WI38 (cell line): ENCODE measurements around the gene FAXC.

Experiments used
- H3K4me3 ChIP-seq: 2 replicates; pipeline ENCODE4 v1.5.1; 2011; ENCODE audit warnings: low read depth, mild to moderate bottlenecking, control low read depth, low read length
- TF ChIP-seq, protein P1 (sequence below): IDR thresholded peaks from 2 replicates; pipeline ENCODE4 v1.5.1; 2012; ENCODE audit warnings: low read depth, mild to moderate bottlenecking, control low read depth, low read length

Gene FAXC

GRCh38 chr6:99250476-99250875, 99.0 kb downstream of the FAXC start:
- no peak overlapping the region for H3K4me3 ChIP-seq
- TF ChIP-seq, protein P1, sequence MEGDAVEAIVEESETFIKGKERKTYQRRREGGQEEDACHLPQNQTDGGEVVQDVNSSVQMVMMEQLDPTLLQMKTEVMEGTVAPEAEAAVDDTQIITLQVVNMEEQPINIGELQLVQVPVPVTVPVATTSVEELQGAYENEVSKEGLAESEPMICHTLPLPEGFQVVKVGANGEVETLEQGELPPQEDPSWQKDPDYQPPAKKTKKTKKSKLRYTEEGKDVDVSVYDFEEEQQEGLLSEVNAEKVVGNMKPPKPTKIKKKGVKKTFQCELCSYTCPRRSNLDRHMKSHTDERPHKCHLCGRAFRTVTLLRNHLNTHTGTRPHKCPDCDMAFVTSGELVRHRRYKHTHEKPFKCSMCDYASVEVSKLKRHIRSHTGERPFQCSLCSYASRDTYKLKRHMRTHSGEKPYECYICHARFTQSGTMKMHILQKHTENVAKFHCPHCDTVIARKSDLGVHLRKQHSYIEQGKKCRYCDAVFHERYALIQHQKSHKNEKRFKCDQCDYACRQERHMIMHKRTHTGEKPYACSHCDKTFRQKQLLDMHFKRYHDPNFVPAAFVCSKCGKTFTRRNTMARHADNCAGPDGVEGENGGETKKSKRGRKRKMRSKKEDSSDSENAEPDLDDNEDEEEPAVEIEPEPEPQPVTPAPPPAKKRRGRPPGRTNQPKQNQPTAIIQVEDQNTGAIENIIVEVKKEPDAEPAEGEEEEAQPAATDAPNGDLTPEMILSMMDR, result no peak

DNA sequence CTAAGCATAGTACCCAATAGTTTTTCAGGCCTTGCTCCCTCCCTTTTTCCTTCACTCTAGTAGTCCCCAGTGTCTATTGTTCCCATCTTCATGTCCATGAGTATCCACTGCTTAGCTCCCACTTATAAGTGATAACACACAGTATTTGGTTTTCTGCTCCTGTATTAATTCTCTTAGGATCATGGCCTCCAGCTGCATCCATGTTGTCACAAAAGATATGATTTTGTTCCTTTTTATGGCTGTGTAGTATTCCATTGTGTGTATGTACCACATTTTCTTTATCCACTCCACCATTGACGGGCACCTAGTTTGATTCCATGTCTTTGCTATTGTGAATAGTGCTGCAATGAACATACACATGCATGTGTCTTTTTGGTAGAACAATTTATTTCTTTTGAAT, 102.9 kb downstream of the FAXC start:
- H3K4me3 ChIP-seq, result no peak overlapping the region

GRCh38 chr6:99241905-99242534, 107.5 kb downstream of the FAXC start:
- H3K4me3 ChIP-seq, result no peak overlapping the region
- TF ChIP-seq, protein P1, result no peak

More for the DNA sequence above, 102.9 kb downstream of the FAXC start:
- TF ChIP-seq, protein P1, result no peak

GRCh38 chr6:99236010-99236409, 113.5 kb downstream of the FAXC start:
- no peak overlapping the region for H3K4me3 ChIP-seq
- TF ChIP-seq, protein P1, result no peak

- TF ChIP-seq, protein P1, result no peak
- no peak overlapping the region for H3K4me3 ChIP-seq
Observed at GRCh38 chr6:99233219-99233618, 116.3 kb downstream of the FAXC start.

DNA sequence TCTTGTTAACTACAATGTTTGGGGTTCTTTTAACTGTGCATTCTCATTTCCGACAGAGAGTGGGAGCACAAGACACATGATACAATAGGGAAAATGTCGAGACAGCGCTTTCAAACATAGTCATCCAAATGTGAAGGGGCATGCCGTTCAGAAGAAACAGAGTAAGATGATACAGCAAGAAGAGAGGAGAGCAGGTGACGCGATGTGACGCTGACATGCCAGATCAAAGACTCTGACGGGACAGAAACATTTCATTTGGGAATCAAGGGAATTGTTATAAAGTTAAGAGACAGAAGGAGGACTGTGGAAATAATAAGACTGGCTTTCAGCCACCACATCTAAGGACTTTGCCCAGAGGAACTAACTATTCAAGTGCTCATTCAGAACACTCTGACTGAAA, 117.4 kb downstream of the FAXC start:
- TF ChIP-seq, protein P1, result no peak
- no peak overlapping the region for H3K4me3 ChIP-seq

GRCh38 chr6:99225172-99225571, 124.3 kb downstream of the FAXC start:
- TF ChIP-seq, protein P1, result no peak
- H3K4me3 ChIP-seq, result no peak overlapping the region
